Motor neuron (in vitro differentiated cells): ENCODE data around the gene FAM20C. TPM values are rescaled to one million over a fixed set of nuclear protein-coding genes. Genes with fewer than 3 reads are reported as not detected.
A peak's percentile ranks its signal among the peaks of the same experiment; 100 is the strongest.

Experiments
- ATAC-seq, 8 experiments: fragments of 200-7000 bp; cut with Tn5 transposase; replicated peaks in 6 of 8; 2 replicates each; pipeline ENCODE4 v1.8.0; 2021; ENCODE audit warnings: mild to moderate bottlenecking in 8 of 8, moderate library complexity in 8 of 8
- H3K27ac ChIP-seq, 2 donors: fragments of 250-450 bp; sonication (Bioruptor Pico); 2 replicates each; pipeline ENCODE4 v1.9.0; 2021; ENCODE audit warnings: antibody characterized with exemption in 2 of 2, mild to moderate bottlenecking in 2 of 2, moderate library complexity in 1 of 2
- H3K4me1 ChIP-seq, 2 donors: fragments of 250-450 bp; sonication (Bioruptor Pico); replicated peaks in 1 of 2; 2 replicates each; pipeline ENCODE4 v1.6.1; 2021; ENCODE audit warnings: antibody characterized with exemption in 2 of 2, mild to moderate bottlenecking in 2 of 2, moderate library complexity in 1 of 2
- H3K4me3 ChIP-seq, 5 donors: fragments of 250-450 bp; sonication (Bioruptor Pico); 2 replicates each; pipeline ENCODE4 v1.9.0; 2021; ENCODE audit warnings: antibody characterized with exemption in 5 of 5, mild to moderate bottlenecking in 5 of 5, moderate library complexity in 4 of 5
- WGBS, 10 experiments: fragments of 450-650 bp; shearing (Covaris generic); methylation state at CpG; one replicate each; pipeline ENCODE4 v1.0.0; 2022; 5-methylcytosine and 5-hydroxymethylcytosine counted together
- in situ Hi-C, 9 experiments: fragments of 400-800 bp; cut with MboI; loops; one replicate each; pipeline ENCODE4 v1.15.0; 2021; ENCODE audit warnings: low sequenced_read_pairs in 9 of 9, low pct_unique_long_range_greater_than_20kb in 2 of 9; ENCODE audit not compliant: unreplicated experiment in 9 of 9
- total RNA-seq, 8 experiments: library from RNA; unstranded; fragments of 300-600 nt; gene quantifications; 2 replicates each; pipeline versions ENCODE4 v1.2.3 to v1.2.4, GENCODE V29; 2022

Gene FAM20C
- total RNA-seq, 8 experiments from 2014 or later, result 19.0 to 42.1 (median 22.9) TPM

GRCh38 chr7:227926-228325 lies 35.6 kb downstream of the FAM20C start:
- no peak overlapping the region for H3K4me3 ChIP-seq
- in situ Hi-C loops, result no loop called here
- WGBS, 10 experiments, result 43 to 95% (median 82%) methylated on average over 2 to 15 of the region's 16 CpGs; no CpG with 5 or more reads in 3 of the 10 experiments
- peaks cover 19% of the 10 kb centered on the region in 2 donors for H3K4me1 ChIP-seq
- ATAC-seq, result no peak
- no peak overlapping the region for H3K27ac ChIP-seq

GRCh38 chr7:228610-229009 lies 36.2 kb downstream of the FAM20C start:
- no peak overlapping the region for H3K4me3 ChIP-seq
- WGBS, 10 experiments, result 93% methylated on average over 3 of the region's 12 CpGs; no CpG with 5 or more reads in 9 of the 10 experiments
- peaks cover 23 to 25% of the 10 kb centered on the region in 2 donors for H3K4me1 ChIP-seq
- ATAC-seq, result no peak
- in situ Hi-C loops, result no loop called here
- H3K27ac ChIP-seq, result no peak overlapping the region

GRCh38 chr7:229184-229964 lies 37.0 kb downstream of the FAM20C start:
- ATAC-seq, result peak in 6 of 8 experiments; percentile 10 to 76 (median 64)

GRCh38 chr7:230274-230673 lies 37.9 kb downstream of the FAM20C start:
- peak in 1 of 8 experiments; percentile 42 for ATAC-seq
- Histone ChIP-seq H3K4me1 (peaks cover 25 to 30% of the 10 kb centered on the region in 2 donors), H3K4me3 (no peak overlapping the region), H3K27ac (no peak overlapping the region)
- 70 to 100% (median 92%) methylated on average over 1 to 8 of the region's 17 CpGs; no CpG with 5 or more reads in 4 of the 10 experiments for WGBS, 10 experiments
- in situ Hi-C loops, result no loop called here

More at GRCh38 chr7:229184-229964, 37.0 kb downstream of the FAM20C start:
- H3K4me1 ChIP-seq, result peaks cover 25 to 30% of the 10 kb centered on the region in 2 donors
- H3K4me3 ChIP-seq, result no peak overlapping the region
- in situ Hi-C loops, result no loop called here
- no peak overlapping the region for H3K27ac ChIP-seq
- 12 to 100% (median 86%) methylated on average over 1 to 10 of the region's 29 CpGs for WGBS, 10 experiments

GRCh38 chr7:231030-231857 lies 38.9 kb downstream of the FAM20C start:
- Histone ChIP-seq H3K4me1 (peaks cover 25 to 30% of the 10 kb centered on the region in 2 donors), H3K27ac (no peak overlapping the region), H3K4me3 (no peak overlapping the region)
- 67 to 100% (median 92%) methylated on average over 1 to 3 of the region's 38 CpGs; no CpG with 5 or more reads in 6 of the 10 experiments for WGBS, 10 experiments
- in situ Hi-C loops, result no loop called here
- ATAC-seq, result no peak

GRCh38 chr7:231858-232246 lies 39.5 kb downstream of the FAM20C start:
- ATAC-seq, result no peak
- Histone ChIP-seq H3K4me3 (no peak overlapping the region), H3K4me1 (peaks cover 25 to 30% of the 10 kb centered on the region in 2 donors), H3K27ac (no peak overlapping the region)
- in situ Hi-C loops, result no loop called here
- 70 to 100% (median 87%) methylated on average over 2 to 3 of the region's 21 CpGs; no CpG with 5 or more reads in 7 of the 10 experiments for WGBS, 10 experiments

- ATAC-seq, result no peak
Measured at GRCh38 chr7:232410-233248, 40.3 kb downstream of the FAM20C start.

GRCh38 chr7:233249-234035 lies 41.1 kb downstream of the FAM20C start:
- Histone ChIP-seq H3K4me1 (peaks cover 25 to 30% of the 10 kb centered on the region in 2 donors), H3K4me3 (no peak overlapping the region), H3K27ac (peak overlapping the region in 1 of 2 donors; percentile 15)
- in situ Hi-C loops, result no loop called here
- WGBS, 10 experiments, result 60 to 90% (median 80%) methylated on average over 2 to 7 of the region's 27 CpGs; no CpG with 5 or more reads in 7 of the 10 experiments
- peak in 3 of 8 experiments; percentile 23 to 69 (median 68) for ATAC-seq

More at GRCh38 chr7:232410-233248, 40.3 kb downstream of the FAM20C start:
- in situ Hi-C loops, result no loop called here
- peaks cover 25 to 30% of the 10 kb centered on the region in 2 donors for H3K4me1 ChIP-seq
- WGBS, 10 experiments, result 36 to 100% (median 81%) methylated on average over 1 to 16 of the region's 43 CpGs; no CpG with 5 or more reads in 3 of the 10 experiments
- H3K4me3 ChIP-seq, result no peak overlapping the region
- peak overlapping the region in 1 of 2 donors; percentile 15 for H3K27ac ChIP-seq

GRCh38 chr7:234051-234707 lies 41.8 kb downstream of the FAM20C start:
- peak in 6 of 8 experiments; percentile 4 to 61 (median 20) for ATAC-seq
- H3K4me3 ChIP-seq, result no peak overlapping the region
- H3K27ac ChIP-seq, result peak overlapping the region in 1 of 2 donors; percentile 15
- in situ Hi-C loops, result no loop called here
- H3K4me1 ChIP-seq, result peaks cover 19 to 28% of the 10 kb centered on the region in 2 donors
- WGBS, 10 experiments, result 50 to 100% (median 75%) methylated on average over 1 to 20 of the region's 33 CpGs; no CpG with 5 or more reads in 4 of the 10 experiments

GRCh38 chr7:234708-235553 lies 42.6 kb downstream of the FAM20C start:
- Histone ChIP-seq H3K4me3 (no peak overlapping the region), H3K4me1 (peaks cover 11 to 21% of the 10 kb centered on the region in 2 donors), H3K27ac (no peak overlapping the region)
- WGBS, 10 experiments, result 40 to 90% (median 84%) methylated on average over 4 to 6 of the region's 28 CpGs; no CpG with 5 or more reads in 5 of the 10 experiments
- in situ Hi-C loops, result no loop called here
- peak in 6 of 8 experiments; percentile 59 to 86 (median 66) for ATAC-seq
